Measurements from ENCODE around the gene C6orf163. TPM values are rescaled to one million over a fixed set of nuclear protein-coding genes. Genes with fewer than 3 reads are reported as not detected.

C6orf163 gene
- total RNA-seq, 1 donor from 2014 or later, result 2.9 TPM

DNA sequence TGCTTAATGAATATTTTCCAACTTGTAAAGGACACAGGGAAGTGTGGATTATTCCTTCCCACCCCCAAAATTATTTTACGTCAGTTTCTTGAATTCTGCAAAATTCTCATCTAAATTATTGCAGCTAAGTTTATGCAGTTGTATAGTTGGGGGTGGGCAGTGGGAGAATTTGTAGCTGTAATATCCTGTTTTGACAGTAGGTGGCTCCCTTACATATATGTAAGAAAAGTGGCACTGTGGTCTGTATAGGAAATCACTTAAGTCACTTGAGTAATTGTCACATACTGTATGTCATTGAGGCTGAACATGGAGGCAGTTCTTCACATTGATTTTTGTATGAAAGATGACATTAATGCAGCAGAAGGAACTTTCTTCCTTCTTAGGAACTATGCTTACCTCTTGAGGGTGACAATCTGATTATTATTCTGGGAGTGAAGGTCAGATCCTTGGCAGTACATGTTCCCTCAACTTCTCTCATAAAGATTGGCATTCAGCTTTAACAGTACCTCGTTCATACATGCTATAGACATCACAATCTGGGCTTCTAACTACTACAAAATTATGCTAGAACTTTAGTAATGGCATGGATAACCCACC, 48.5 kb downstream of the C6orf163 start:
- no peak overlapping the region for H3K4me3 ChIP-seq (ENCODE audit: insufficient read depth, low read depth, low read length)
- H3K36me3 ChIP-seq (ENCODE audit: insufficient read depth, low read length), result no peaks in the 10 kb centered on the region
- no peaks in the 10 kb centered on the region for H3K9me3 ChIP-seq (ENCODE audit: insufficient read depth, low read depth, low read length)
- DNase-seq (ENCODE audit: low read depth) (peak; percentile 46), FAIRE-seq (peak; percentile 29)
- TF ChIP-seq, protein P1, sequence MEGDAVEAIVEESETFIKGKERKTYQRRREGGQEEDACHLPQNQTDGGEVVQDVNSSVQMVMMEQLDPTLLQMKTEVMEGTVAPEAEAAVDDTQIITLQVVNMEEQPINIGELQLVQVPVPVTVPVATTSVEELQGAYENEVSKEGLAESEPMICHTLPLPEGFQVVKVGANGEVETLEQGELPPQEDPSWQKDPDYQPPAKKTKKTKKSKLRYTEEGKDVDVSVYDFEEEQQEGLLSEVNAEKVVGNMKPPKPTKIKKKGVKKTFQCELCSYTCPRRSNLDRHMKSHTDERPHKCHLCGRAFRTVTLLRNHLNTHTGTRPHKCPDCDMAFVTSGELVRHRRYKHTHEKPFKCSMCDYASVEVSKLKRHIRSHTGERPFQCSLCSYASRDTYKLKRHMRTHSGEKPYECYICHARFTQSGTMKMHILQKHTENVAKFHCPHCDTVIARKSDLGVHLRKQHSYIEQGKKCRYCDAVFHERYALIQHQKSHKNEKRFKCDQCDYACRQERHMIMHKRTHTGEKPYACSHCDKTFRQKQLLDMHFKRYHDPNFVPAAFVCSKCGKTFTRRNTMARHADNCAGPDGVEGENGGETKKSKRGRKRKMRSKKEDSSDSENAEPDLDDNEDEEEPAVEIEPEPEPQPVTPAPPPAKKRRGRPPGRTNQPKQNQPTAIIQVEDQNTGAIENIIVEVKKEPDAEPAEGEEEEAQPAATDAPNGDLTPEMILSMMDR (IDR thresholded peaks at IDR 0.05; ENCODE audit: insufficient read depth, low read depth, low read length), result peak; percentile 67
- TF ChIP-seq EZH2 (IDR thresholded peaks at IDR 0.05; ENCODE audit: insufficient read depth, low read length), result no peak
- H4K20me1 ChIP-seq (ENCODE audit: insufficient read depth, low read length), result no peaks in the 10 kb centered on the region
- no peaks in the 10 kb centered on the region for H3K27me3 ChIP-seq (ENCODE audit: insufficient read depth, low read length)
- H3K4me1 ChIP-seq (ENCODE audit: insufficient read depth, low read length), result no peaks in the 10 kb centered on the region
- H3K4me1 Mint-ChIP-seq (ENCODE audit: low read depth, unreplicated experiment), result no peaks in the 10 kb centered on the region
- no peaks in the 10 kb centered on the region for H3K79me2 ChIP-seq (ENCODE audit: insufficient read depth, low read length)
- no peak overlapping the region for H3K4me3 Mint-ChIP-seq (ENCODE audit: unreplicated experiment)
- no peak overlapping the region for H3K4me2 ChIP-seq (ENCODE audit: low read length)
- no peak overlapping the region for H3K9ac ChIP-seq (ENCODE audit: low read length)
- peaks cover 2% of the 10 kb centered on the region for H3K9me3 Mint-ChIP-seq (ENCODE audit: unreplicated experiment)
- H3K27ac ChIP-seq (ENCODE audit: low read depth, low read length), result no peak overlapping the region
- H3K27ac Mint-ChIP-seq (ENCODE audit: unreplicated experiment), result no peak overlapping the region
- no peaks in the 10 kb centered on the region for H3K36me3 Mint-ChIP-seq (ENCODE audit: low read depth, unreplicated experiment)
- no peaks in the 10 kb centered on the region for H3K27me3 Mint-ChIP-seq (ENCODE audit: low read depth, unreplicated experiment)
- H2AFZ ChIP-seq (ENCODE audit: low read depth, low read length), result no peak overlapping the region

DNA sequence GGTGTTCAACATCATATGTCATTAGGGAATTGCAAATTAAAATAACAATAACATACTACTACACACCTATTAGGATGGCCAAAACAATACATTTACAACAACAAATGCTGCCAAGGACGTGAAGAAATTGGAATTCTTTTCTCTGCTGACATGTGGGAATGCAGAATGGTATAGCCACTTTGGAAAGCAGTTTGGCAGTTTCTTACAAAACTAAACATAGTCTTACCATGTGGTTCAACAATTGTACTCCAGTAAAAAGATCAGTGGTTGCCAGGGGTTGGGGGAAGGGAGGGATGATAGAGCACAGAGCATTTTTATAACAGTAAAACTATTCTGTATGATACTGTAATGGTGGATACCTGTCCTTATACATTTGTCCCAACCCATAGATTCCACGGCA, 50.8 kb downstream of the C6orf163 start:
- Histone ChIP-seq H3K9ac (ENCODE audit: low read length) (no peak overlapping the region), H3K4me1 (ENCODE audit: insufficient read depth, low read length) (no peaks in the 10 kb centered on the region), H2AFZ (ENCODE audit: low read depth, low read length) (no peak overlapping the region), H3K79me2 (ENCODE audit: insufficient read depth, low read length) (no peaks in the 10 kb centered on the region), H4K20me1 (ENCODE audit: insufficient read depth, low read length) (no peaks in the 10 kb centered on the region), H3K4me2 (ENCODE audit: low read length) (no peak overlapping the region), H3K4me3 (ENCODE audit: insufficient read depth, low read depth, low read length) (no peak overlapping the region), H3K27me3 (ENCODE audit: insufficient read depth, low read length) (no peaks in the 10 kb centered on the region), H3K36me3 (ENCODE audit: insufficient read depth, low read length) (no peaks in the 10 kb centered on the region), H3K27ac (ENCODE audit: low read depth, low read length) (no peak overlapping the region), H3K9me3 (ENCODE audit: insufficient read depth, low read depth, low read length) (no peaks in the 10 kb centered on the region)
- Mint-ChIP-seq H3K9me3 (ENCODE audit: unreplicated experiment) (peaks cover 2% of the 10 kb centered on the region), H3K36me3 (ENCODE audit: low read depth, unreplicated experiment) (peaks cover 2% of the 10 kb centered on the region), H3K27ac (ENCODE audit: unreplicated experiment) (no peak overlapping the region), H3K4me3 (ENCODE audit: unreplicated experiment) (no peak overlapping the region), H3K27me3 (ENCODE audit: low read depth, unreplicated experiment) (no peaks in the 10 kb centered on the region), H3K4me1 (ENCODE audit: low read depth, unreplicated experiment) (no peaks in the 10 kb centered on the region)
- DNase-seq (ENCODE audit: low read depth), result no peak
- no peak for TF ChIP-seq EZH2 (IDR thresholded peaks at IDR 0.05; ENCODE audit: insufficient read depth, low read length)
- TF ChIP-seq, protein P1 (IDR thresholded peaks at IDR 0.05; ENCODE audit: insufficient read depth, low read depth, low read length), result no peak
- no peak for FAIRE-seq

GRCh38 chr6:87396595-87397392, 52.2 kb downstream of the C6orf163 start:
- H3K27me3 ChIP-seq (ENCODE audit: insufficient read depth, low read length), result no peaks in the 10 kb centered on the region
- H3K4me2 ChIP-seq (ENCODE audit: low read length), result no peak overlapping the region
- no peaks in the 10 kb centered on the region for H3K4me1 ChIP-seq (ENCODE audit: insufficient read depth, low read length)
- no peak overlapping the region for H2AFZ ChIP-seq (ENCODE audit: low read depth, low read length)
- H3K9ac ChIP-seq (ENCODE audit: low read length), result no peak overlapping the region
- no peaks in the 10 kb centered on the region for H3K36me3 ChIP-seq (ENCODE audit: insufficient read depth, low read length)
- no peaks in the 10 kb centered on the region for H3K9me3 ChIP-seq (ENCODE audit: insufficient read depth, low read depth, low read length)
- no peak for FAIRE-seq
- DNase-seq (ENCODE audit: low read depth), result no peak
- no peaks in the 10 kb centered on the region for H3K27me3 Mint-ChIP-seq (ENCODE audit: low read depth, unreplicated experiment)
- H4K20me1 ChIP-seq (ENCODE audit: insufficient read depth, low read length), result no peaks in the 10 kb centered on the region
- no peaks in the 10 kb centered on the region for H3K4me1 Mint-ChIP-seq (ENCODE audit: low read depth, unreplicated experiment)
- no peaks in the 10 kb centered on the region for H3K79me2 ChIP-seq (ENCODE audit: insufficient read depth, low read length)
- H3K4me3 ChIP-seq (ENCODE audit: insufficient read depth, low read depth, low read length), result no peak overlapping the region
- H3K27ac ChIP-seq (ENCODE audit: low read depth, low read length), result no peak overlapping the region
- TF ChIP-seq, protein P1 (IDR thresholded peaks at IDR 0.05; ENCODE audit: insufficient read depth, low read depth, low read length), result no peak
- no peak for TF ChIP-seq EZH2 (IDR thresholded peaks at IDR 0.05; ENCODE audit: insufficient read depth, low read length)
- H3K36me3 Mint-ChIP-seq (ENCODE audit: low read depth, unreplicated experiment), result peaks cover 2% of the 10 kb centered on the region
- no peak overlapping the region for H3K4me3 Mint-ChIP-seq (ENCODE audit: unreplicated experiment)
- H3K9me3 Mint-ChIP-seq (ENCODE audit: unreplicated experiment), result peaks cover 2% of the 10 kb centered on the region
- H3K27ac Mint-ChIP-seq (ENCODE audit: unreplicated experiment), result no peak overlapping the region

Data from astrocyte (in vitro differentiated cells and primary cell).